ENCODE measurements around the gene BPIFB1. TPM values are rescaled to one million over a fixed set of nuclear protein-coding genes. Genes with fewer than 3 reads are reported as not detected.

BPIFB1 gene
- total and polyA plus RNA-seq, 2 of the 8 experiments (the other 6 are each of a cell fraction or from before 2014, with no cell fraction given): not detected

DNA sequence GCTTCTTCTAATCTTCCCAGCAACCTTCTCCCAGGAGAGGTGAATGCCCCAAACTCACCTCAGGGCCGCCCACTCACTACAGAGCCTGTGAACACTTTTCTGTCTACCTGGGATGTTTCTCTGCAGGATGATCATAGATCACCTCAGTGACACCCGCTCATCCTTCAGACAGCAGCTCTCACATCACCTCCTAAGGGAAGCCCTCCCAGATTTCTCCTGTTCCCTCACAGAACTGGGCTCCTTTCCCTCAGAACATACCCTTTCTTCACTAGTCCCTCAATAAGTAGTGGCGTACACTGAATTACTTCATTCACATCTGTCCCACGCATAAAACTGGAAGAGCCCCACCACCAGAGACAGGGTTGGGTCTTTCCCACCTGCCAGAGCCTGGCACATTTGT lies 60.5 kb downstream of the BPIFB1 start:
- Histone ChIP-seq H3K4ac (replicated peaks; ENCODE audit: insufficient read length, low read depth, low read length) (no peak overlapping the region), H3K23ac (ENCODE audit: insufficient read length) (no peak overlapping the region), H4K20me1 (replicated peaks in 1 of 2; ENCODE audit: control insufficient read depth in 1 of 2, insufficient read depth in 2 of 2, low read length in 2 of 2) (no peaks in the 10 kb centered on the region), H3K18ac (ENCODE audit: extremely low read depth, low read length) (no peak overlapping the region), H3K4me2 (ENCODE audit: insufficient read depth in 1 of 2, low read depth in 2 of 2, low read length in 2 of 2) (no peak overlapping the region), H3K4me3 (ENCODE audit: extremely low read depth in 1 of 4, insufficient read depth in 2 of 4, low read depth in 3 of 4, low read length in 4 of 4) (no peak overlapping the region), H3K79me2 (ENCODE audit: control insufficient read depth in 1 of 2, insufficient read depth in 2 of 2, low read length in 2 of 2) (no peaks in the 10 kb centered on the region), H3K27me3 (replicated peaks in 1 of 4; ENCODE audit: control insufficient read depth in 3 of 4, extremely low read depth in 1 of 4, insufficient read depth in 3 of 4, low read length in 3 of 4) (no peaks in the 10 kb centered on the region), H2BK120ac (replicated peaks; ENCODE audit: low read depth, low read length) (no peak overlapping the region), H3K56ac (replicated peaks; ENCODE audit: insufficient read length, low read depth, low read length) (no peak overlapping the region), H3K36me3 (ENCODE audit: control insufficient read depth in 2 of 4, insufficient read depth in 4 of 4, low read length in 3 of 4) (no peaks in the 10 kb centered on the region), H2BK12ac (ENCODE audit: low read depth, low read length) (no peak overlapping the region), H2AFZ (ENCODE audit: low read length) (no peak overlapping the region), H4K91ac (replicated peaks; ENCODE audit: insufficient read length, low read length) (no peak overlapping the region), H2BK5ac (ENCODE audit: low read depth, low read length) (no peak overlapping the region), H4K8ac (ENCODE audit: extremely low read depth, insufficient read depth, low read length) (no peak overlapping the region), H2BK20ac (ENCODE audit: low read length) (no peak overlapping the region), H3K79me1 (ENCODE audit: low read depth, low read length) (no peaks in the 10 kb centered on the region), H3K9ac (replicated peaks in 1 of 4; ENCODE audit: extremely low read depth in 1 of 4, low read depth in 3 of 4, low read length in 3 of 4) (no peak overlapping the region), H3K9me3 (ENCODE audit: insufficient read depth in 2 of 2, low read depth in 1 of 2, low read length in 1 of 2) (no peaks in the 10 kb centered on the region), H2AK5ac (ENCODE audit: low read depth, low read length) (no peak overlapping the region), H3K4me1 (replicated peaks in 1 of 4; ENCODE audit: control insufficient read depth in 3 of 4, insufficient read depth in 4 of 4, low read length in 3 of 4) (peaks cover 0 to 5% (median 3%) of the 10 kb centered on the region in 4 experiments; a peak in 4 of 7 replicates), H2BK15ac (ENCODE audit: low read length) (no peak overlapping the region), H4K5ac (ENCODE audit: insufficient read length, low read depth, low read length) (no peak overlapping the region), H3K27ac (ENCODE audit: low read depth, low read length) (no peak overlapping the region), H3K23me2 (ENCODE audit: low read depth, low read length) (no peaks in the 10 kb centered on the region), H3K14ac (ENCODE audit: insufficient read length) (no peak overlapping the region)
- FAIRE-seq (no peak), DNase-seq (ENCODE audit: low read depth in 1 of 2, low spot score in 2 of 2) (no peak)
- TF ChIP-seq CEBPB (IDR thresholded peaks at IDR 0.05; ENCODE audit: low read depth, low read length): no peak
- no peak for TF ChIP-seq GTF2F1 (IDR thresholded peaks at IDR 0.05; ENCODE audit: borderline replicate concordance, low read depth, low read length)
- no peak for TF ChIP-seq KDM5A (IDR thresholded peaks at IDR 0.05; ENCODE audit: low read length)
- TF ChIP-seq POLR2A (IDR thresholded peaks at IDR 0.05; ENCODE audit: control extremely low read depth in 1 of 2, low read depth in 2 of 2, low read length in 2 of 2): no peak
- TF ChIP-seq TBP (IDR thresholded peaks at IDR 0.05; ENCODE audit: low read depth, low read length): no peak
- TF ChIP-seq SIRT6 (IDR thresholded peaks at IDR 0.05; ENCODE audit: low read length): no peak
- TF ChIP-seq BACH1 (IDR thresholded peaks at IDR 0.05; ENCODE audit: low read length): no peak
- TF ChIP-seq HDAC6 (IDR thresholded peaks at IDR 0.05; ENCODE audit: low read depth, low read length): no peak
- no peak for TF ChIP-seq NANOG (IDR thresholded peaks at IDR 0.05; ENCODE audit: insufficient read depth, low read depth, low read length, poor library complexity, severe bottlenecking)
- TF ChIP-seq CBX5 (IDR thresholded peaks at IDR 0.05; ENCODE audit: low read depth, low read length): no peak
- ChIA-PET CTCF (ENCODE audit: partially characterized antibody) (no interaction called here), POLR2A (ENCODE audit: partially characterized antibody) (no interaction called here)
- WGBS, 2 experiments (ENCODE audit: extremely low coverage in 1 of 2, insufficient coverage in 1 of 2, insufficient read length in 1 of 2, insufficient replicate concordance in 2 of 2, low coverage in 1 of 2, low lambda C conversion rate in 2 of 2, missing lambda C conversion rate in 1 of 2): 89% methylated on average over 4 of the region's 4 CpGs; no CpG with 5 or more reads in 1 of the 2 experiments

All from H1 (cell line).